Esophagus squamous epithelium (tissue), 4 donors: ENCODE results near the gene TIGD2.

Experiments
- POLR2A ChIP-seq, 4 donors: fragments of 450-650 bp; IDR thresholded peaks; one replicate each; pipeline ENCODE4 v1.6.1; 2017; ENCODE audit warnings: antibody characterized with exemption in 4 of 4, mild to moderate bottlenecking in 4 of 4, moderate library complexity in 3 of 4
- TF ChIP-seq, protein P1 (sequence below), 6 experiments: fragments of 450-650 bp in 4 of 6; fragments of 200-600 bp in 2 of 6; sonication (generic) in 2 of 6; IDR thresholded peaks; one replicate each; pipeline ENCODE4 v1.5.1; 2016 to 2019; ENCODE audit warnings: antibody characterized with exemption in 6 of 6, mild to moderate bottlenecking in 4 of 6, moderate library complexity in 4 of 6

DNA sequence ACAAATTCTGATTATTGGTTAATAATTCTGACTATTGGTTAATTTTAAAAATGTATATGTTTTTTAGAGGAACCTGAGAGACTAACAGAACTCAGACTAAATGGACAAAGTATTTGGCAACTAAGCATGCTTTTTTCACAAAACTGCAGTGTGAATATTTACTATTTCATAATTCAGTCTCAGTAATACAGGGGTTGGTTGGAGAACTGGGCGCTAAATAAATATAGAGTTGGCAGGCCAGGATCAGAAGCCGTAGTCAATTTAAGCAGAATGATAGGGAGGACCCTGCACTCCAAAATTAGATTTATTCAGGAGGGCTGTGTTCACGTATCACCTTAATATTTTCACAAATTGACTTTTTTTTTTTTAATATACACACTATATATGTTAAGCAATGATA lies 5.8 kb downstream of the TIGD2 start:
- TF ChIP-seq, protein P1, sequence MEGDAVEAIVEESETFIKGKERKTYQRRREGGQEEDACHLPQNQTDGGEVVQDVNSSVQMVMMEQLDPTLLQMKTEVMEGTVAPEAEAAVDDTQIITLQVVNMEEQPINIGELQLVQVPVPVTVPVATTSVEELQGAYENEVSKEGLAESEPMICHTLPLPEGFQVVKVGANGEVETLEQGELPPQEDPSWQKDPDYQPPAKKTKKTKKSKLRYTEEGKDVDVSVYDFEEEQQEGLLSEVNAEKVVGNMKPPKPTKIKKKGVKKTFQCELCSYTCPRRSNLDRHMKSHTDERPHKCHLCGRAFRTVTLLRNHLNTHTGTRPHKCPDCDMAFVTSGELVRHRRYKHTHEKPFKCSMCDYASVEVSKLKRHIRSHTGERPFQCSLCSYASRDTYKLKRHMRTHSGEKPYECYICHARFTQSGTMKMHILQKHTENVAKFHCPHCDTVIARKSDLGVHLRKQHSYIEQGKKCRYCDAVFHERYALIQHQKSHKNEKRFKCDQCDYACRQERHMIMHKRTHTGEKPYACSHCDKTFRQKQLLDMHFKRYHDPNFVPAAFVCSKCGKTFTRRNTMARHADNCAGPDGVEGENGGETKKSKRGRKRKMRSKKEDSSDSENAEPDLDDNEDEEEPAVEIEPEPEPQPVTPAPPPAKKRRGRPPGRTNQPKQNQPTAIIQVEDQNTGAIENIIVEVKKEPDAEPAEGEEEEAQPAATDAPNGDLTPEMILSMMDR (IDR thresholded peaks at IDR 0.05), result no peak
- TF ChIP-seq POLR2A (IDR thresholded peaks at IDR 0.05), result no peak
